Measurements from ENCODE around the gene RCVRN.

GRCh38 chr17:9895923-9896322, 9.1 kb downstream of the RCVRN start:
- TF ChIP-seq CTCF (conservative IDR thresholded peaks at IDR 0.05 in 1 of 2, IDR thresholded peaks at IDR 0.05 in 1 of 2; ENCODE audit: low read depth in 1 of 2, low read length in 2 of 2) (no peak), EZH2 (IDR thresholded peaks at IDR 0.05; ENCODE audit: low read length, missing control alignments) (no peak)
